GM18502 (cell line): ENCODE measurements around the gene OGA.

ENCODE experiments used
- ATAC-seq: cut with Tn5 transposase; IDR thresholded peaks from one replicate; pipeline ENCODE4 v1.9.1; 2021; ENCODE audit warnings: mild to moderate bottlenecking; ENCODE audit not compliant: unreplicated experiment, poor library complexity

OGA gene

GRCh38 chr10:101778151-101778780, 40.0 kb downstream of the OGA start:
- ATAC-seq: no peak

GRCh38 chr10:101777619-101778145, 40.6 kb downstream of the OGA start:
- no peak for ATAC-seq

GRCh38 chr10:101776161-101776817, 42.0 kb downstream of the OGA start:
- no peak for ATAC-seq

GRCh38 chr10:101775273-101776160, 42.7 kb downstream of the OGA start, which contains the start of gene FGF8:
FGF8 (minus strand) TSS chr10:101776114; CDS start chr10:101775900, 214 bp downstream.
- no peak for ATAC-seq

GRCh38 chr10:101774589-101775272, 43.5 kb downstream of the OGA start:
- no peak for ATAC-seq

GRCh38 chr10:101773923-101774588, 44.2 kb downstream of the OGA start:
- ATAC-seq: no peak

- no peak for ATAC-seq
Observed at GRCh38 chr10:101772895-101773761, 45.1 kb downstream of the OGA start.

GRCh38 chr10:101772017-101772894, 46.0 kb downstream of the OGA start:
- no peak for ATAC-seq

- ATAC-seq: no peak
Observed at GRCh38 chr10:101771380-101771779, 46.9 kb downstream of the OGA start.

- no peak for ATAC-seq
Observed at GRCh38 chr10:101770331-101771215, 47.7 kb downstream of the OGA start.

GRCh38 chr10:101769541-101770180, 48.6 kb downstream of the OGA start:
- no peak for ATAC-seq

GRCh38 chr10:101768791-101769170, 49.5 kb downstream of the OGA start:
- ATAC-seq: no peak

GRCh38 chr10:101767966-101768790, 50.1 kb downstream of the OGA start:
- no peak for ATAC-seq

GRCh38 chr10:101767600-101767945, 50.7 kb downstream of the OGA start:
- no peak for ATAC-seq

GRCh38 chr10:101766753-101767599, 51.3 kb downstream of the OGA start:
- no peak for ATAC-seq
